Cardiac muscle cell (in vitro differentiated cells and primary cell): ENCODE results near the gene KDSR. TPM values are rescaled to one million over a fixed set of nuclear protein-coding genes. Genes with fewer than 3 reads are reported as not detected.
A peak's percentile ranks its signal among the peaks of the same experiment; 100 is the strongest.

Experiments
- DNase-seq, 2 donors: peaks; one replicate each; pipeline versions ENCODE4 v3.0.0 to v3.0.0-alpha.2; 2010 to 2017; ENCODE audit warnings: low read depth in 1 of 2, low spot score in 1 of 2
- H3K27ac ChIP-seq: fragments of 200-600 bp; sonication (generic); 2 replicates; pipeline ENCODE4 v1.5.1; 2016
- H3K27me3 ChIP-seq: fragments of 200-600 bp; sonication (generic); 2 replicates; pipeline ENCODE4 v1.6.0; 2016; ENCODE audit warnings: control low read depth
- H3K36me3 ChIP-seq: fragments of 200-600 bp; sonication (generic); 2 replicates; pipeline ENCODE4 v1.5.1; 2016; ENCODE audit warnings: control low read depth
- H3K4me1 ChIP-seq: fragments of 200-600 bp; sonication (generic); 2 replicates; pipeline ENCODE4 v1.8.1; 2017; ENCODE audit warnings: low read depth, mild to moderate bottlenecking, mixed run types
- H3K4me3 ChIP-seq: fragments of 200-600 bp; sonication (generic); 2 replicates; pipeline ENCODE4 v1.5.1; 2016; ENCODE audit warnings: mild to moderate bottlenecking
- H3K9me3 ChIP-seq: fragments of 200-600 bp; sonication (generic); 2 replicates; pipeline ENCODE4 v1.5.1; 2017; ENCODE audit warnings: low read depth, mild to moderate bottlenecking, control low read depth
- CTCF ChIP-seq: IDR thresholded peaks from 2 replicates; pipeline ENCODE4 v1.5.1; 2012; ENCODE audit warnings: low read depth, mild to moderate bottlenecking, low read length
- polyA plus RNA-seq: library from polyadenylated mRNA; unstranded; fragments of >200 nt; fragmentation: Nextera tagmentation; extraction: Ambion mirVana; gene quantifications from 2 replicates; pipeline ENCODE4 v1.2.1, GENCODE V29; 2016
- total RNA-seq: library from RNA; depleted of rRNA; stranded (reverse); fragments of >200 nt; gene quantifications from 2 replicates; pipeline ENCODE4 v1.2.3, GENCODE V29; 2016

Gene KDSR, protein sequence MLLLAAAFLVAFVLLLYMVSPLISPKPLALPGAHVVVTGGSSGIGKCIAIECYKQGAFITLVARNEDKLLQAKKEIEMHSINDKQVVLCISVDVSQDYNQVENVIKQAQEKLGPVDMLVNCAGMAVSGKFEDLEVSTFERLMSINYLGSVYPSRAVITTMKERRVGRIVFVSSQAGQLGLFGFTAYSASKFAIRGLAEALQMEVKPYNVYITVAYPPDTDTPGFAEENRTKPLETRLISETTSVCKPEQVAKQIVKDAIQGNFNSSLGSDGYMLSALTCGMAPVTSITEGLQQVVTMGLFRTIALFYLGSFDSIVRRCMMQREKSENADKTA
- total RNA-seq, result 20.9 and 21.3 TPM in 2 replicates
- 28.0 and 42.8 TPM in 2 replicates for polyA plus RNA-seq

DNA sequence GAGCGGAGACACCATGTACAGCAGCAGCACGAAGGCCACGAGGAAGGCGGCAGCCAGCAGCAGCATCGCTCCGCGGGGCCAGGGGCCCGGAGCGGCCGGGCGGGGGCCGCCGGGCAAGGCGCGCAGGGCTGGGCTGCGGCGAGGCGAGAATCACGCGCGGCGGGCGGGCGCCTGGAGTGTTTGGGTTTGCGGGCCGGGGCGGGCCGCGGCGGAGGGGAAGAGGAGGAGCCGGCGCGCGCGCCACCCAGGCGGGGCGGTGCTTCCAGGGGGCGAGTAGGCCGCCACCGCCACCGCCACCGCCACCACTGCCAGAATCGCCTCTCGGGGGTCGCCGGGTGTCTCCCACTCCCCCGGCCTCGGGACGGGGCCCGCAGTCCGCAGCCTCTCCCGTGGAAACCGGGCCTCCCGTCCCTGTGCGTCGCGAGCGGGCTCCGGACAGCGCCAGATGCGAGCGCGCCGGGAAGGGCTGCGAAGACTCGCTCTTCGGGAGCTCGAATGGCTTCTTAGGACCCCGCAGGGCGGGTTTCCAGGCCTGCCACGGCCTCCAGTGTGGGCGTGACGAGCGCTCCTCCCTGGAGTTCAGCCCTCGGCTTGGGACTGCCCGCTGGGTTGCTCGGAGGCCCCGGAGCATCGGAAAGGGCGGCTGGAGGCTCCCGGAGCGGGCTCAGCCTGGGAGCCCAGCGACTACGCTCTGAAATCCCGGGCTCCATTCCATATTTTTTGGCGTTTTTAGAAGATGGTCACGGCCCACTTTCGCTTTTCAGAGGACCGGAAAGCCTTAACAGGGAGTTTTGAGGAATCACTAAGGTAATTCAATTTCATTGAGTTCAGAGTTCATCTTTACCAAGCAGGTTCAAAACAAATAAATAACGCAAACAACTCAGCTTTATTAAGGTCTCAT is at the start of gene KDSR:
TSS of gene KDSR (minus strand) at position 154 of the 901 bp plus-strand sequence. CDS start at position 66, 88 bp downstream.
- no peaks in the 10 kb centered on the region for H3K9me3 ChIP-seq

GRCh38 chr18:63412953-63413352 is 45.9 kb upstream of the KDSR start:
- no peaks in the 10 kb centered on the region for H3K9me3 ChIP-seq
- H3K4me1 ChIP-seq, result no peaks in the 10 kb centered on the region
- no peak for TF ChIP-seq CTCF
- peaks cover 23% of the 10 kb centered on the region for H3K36me3 ChIP-seq
- H3K4me3 ChIP-seq, result no peak overlapping the region
- H3K27me3 ChIP-seq, result no peaks in the 10 kb centered on the region
- H3K27ac ChIP-seq, result no peak overlapping the region
- DNase-seq, result no peak

More for the DNA sequence above, at the start of gene KDSR:
- Histone ChIP-seq H3K27me3 (no peaks in the 10 kb centered on the region), H3K36me3 (peaks cover 2% of the 10 kb centered on the region), H3K4me3 (peak within 1 kb of the TSS; percentile 87), H3K4me1 (peaks cover 5% of the 10 kb centered on the region), H3K27ac (peak within 1 kb of the TSS; percentile 93)
- TF ChIP-seq CTCF, result no peak
- DNase-seq, result peak; percentile 98 to 100

- H3K36me3 ChIP-seq, result peaks cover 27% of the 10 kb centered on the region
- no peak for TF ChIP-seq CTCF
- no peaks in the 10 kb centered on the region for H3K27me3 ChIP-seq
- DNase-seq, result peak in 1 of 2 donors; percentile 32
- H3K27ac ChIP-seq, result no peak overlapping the region
- no peak overlapping the region for H3K4me3 ChIP-seq
- H3K9me3 ChIP-seq, result no peaks in the 10 kb centered on the region
- H3K4me1 ChIP-seq, result no peaks in the 10 kb centered on the region
These were observed 43.8 kb upstream of the KDSR start for GRCh38 chr18:63410792-63411191.

DNA sequence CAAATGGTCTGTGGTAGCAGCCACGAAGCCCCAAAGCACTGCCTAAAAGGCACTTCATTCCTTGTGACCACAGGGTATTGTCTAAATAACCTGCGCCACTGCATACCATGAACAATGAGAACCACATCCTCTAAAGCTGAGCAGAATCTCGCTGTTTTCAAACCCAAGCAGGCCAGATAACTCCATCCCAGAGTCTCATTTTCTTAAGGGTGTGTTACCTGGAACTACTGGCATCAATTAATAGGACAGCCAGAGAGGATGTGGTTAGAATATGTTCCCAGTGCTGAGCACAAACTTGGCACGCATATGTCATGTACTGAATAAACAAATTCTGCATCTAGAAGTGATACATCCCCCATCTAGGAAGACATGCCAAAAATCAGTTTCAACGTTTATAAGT is 42.3 kb upstream of the KDSR start:
- Histone ChIP-seq H3K36me3 (peaks cover 22% of the 10 kb centered on the region), H3K4me1 (no peaks in the 10 kb centered on the region), H3K27ac (no peak overlapping the region), H3K27me3 (no peaks in the 10 kb centered on the region), H3K4me3 (no peak overlapping the region), H3K9me3 (no peaks in the 10 kb centered on the region)
- DNase-seq, result no peak
- TF ChIP-seq CTCF, result no peak

DNA sequence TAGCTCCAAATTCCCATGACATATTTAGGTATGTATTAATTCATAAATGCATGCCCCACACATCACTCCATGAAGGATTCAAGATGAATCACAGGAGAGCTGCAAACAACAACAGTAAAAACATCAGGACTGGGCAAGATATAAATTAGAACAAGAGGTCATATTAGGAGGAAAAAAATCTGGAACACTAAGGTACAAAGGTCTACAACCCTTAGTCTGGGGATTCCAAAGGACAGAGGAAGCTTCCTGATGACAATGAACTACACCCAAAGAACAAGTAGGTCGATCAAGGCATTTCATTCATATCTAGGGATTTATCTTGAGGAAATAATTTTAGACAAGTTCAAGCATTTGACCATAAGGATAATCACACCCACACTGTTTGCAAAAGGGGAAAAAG is 40.7 kb upstream of the KDSR start:
- Histone ChIP-seq H3K9me3 (no peaks in the 10 kb centered on the region), H3K4me3 (no peak overlapping the region), H3K27ac (no peak overlapping the region), H3K27me3 (no peaks in the 10 kb centered on the region), H3K4me1 (no peaks in the 10 kb centered on the region), H3K36me3 (peaks cover 27% of the 10 kb centered on the region)
- no peak for DNase-seq
- TF ChIP-seq CTCF, result no peak
